HEK293 (cell line): ENCODE measurements around the gene KRTAP13-4.

ENCODE experiments used
- CTCF ChIA-PET: fragments of 350-600 bp; formaldehyde crosslinking; extraction: SDS; loops from one replicate; lab custom pipeline; 2021; ENCODE audit warnings: antibody characterized with exemption; lab: Yijun Ruan, JAX
- POLR2A ChIA-PET: fragments of 300-600 bp; formaldehyde crosslinking; extraction: SDS; loops from one replicate; lab custom pipeline; 2020; ENCODE audit warnings: antibody characterized with exemption, inconsistent platforms; lab: Yijun Ruan, JAX
- H3K27ac ChIP-seq: fragments of 200-500 bp; sonication (Bioruptor generic); 2 replicates; pipeline ENCODE4 v1.5.1; 2014; ENCODE audit warnings: low read depth, low read length, control low read depth, inconsistent platforms; ENCODE audit errors: extremely low read depth
- H3K36me3 ChIP-seq, 2 experiments: fragments of 200-500 bp in 1 of 2; sonication (Bioruptor generic) in 1 of 2; 1 replicate in 1 of 2; 2 replicates in 1 of 2; pipeline ENCODE4 v1.5.1; 2014 to 2017; ENCODE audit warnings: inconsistent platforms in 2 of 2, low read length in 2 of 2; ENCODE audit not compliant: control insufficient read depth in 2 of 2, insufficient read depth in 1 of 2
- H3K4me1 ChIP-seq: fragments of 200-500 bp; sonication (Bioruptor generic); 2 replicates; pipeline ENCODE4 v1.5.1; 2014; ENCODE audit warnings: mild to moderate bottlenecking, low read length, inconsistent platforms; ENCODE audit not compliant: control insufficient read depth, insufficient read depth
- H3K4me3 ChIP-seq: 2 replicates; pipeline ENCODE4 v1.5.1; 2011; ENCODE audit warnings: low read depth, mild to moderate bottlenecking, control low read depth, low read length, moderate library complexity
- H3K9me3 ChIP-seq: fragments of 200-500 bp; sonication (Bioruptor generic); 2 replicates; pipeline ENCODE4 v1.5.1; 2014; ENCODE audit warnings: low read depth, low read length, inconsistent platforms; ENCODE audit not compliant: control insufficient read depth, insufficient read depth
- HOXA7 ChIP-seq: sonication (generic); formaldehyde crosslinking; IDR thresholded peaks from 2 replicates; pipeline ENCODE4 v1.8.1; 2022; ENCODE audit warnings: missing genetic modification reagents, borderline replicate concordance
- HOXD13 ChIP-seq: sonication (generic); formaldehyde crosslinking; IDR thresholded peaks from 2 replicates; pipeline ENCODE4 v1.8.0; 2022; ENCODE audit warnings: missing genetic modification reagents, borderline replicate concordance
- KLF8 ChIP-seq: fragments of 450-650 bp; formaldehyde crosslinking; IDR thresholded peaks from 2 replicates; pipeline ENCODE4 v1.5.1; 2016; ENCODE audit warnings: missing biosample characterization, missing genetic modification characterization
- KLF9 ChIP-seq: fragments of 450-650 bp; formaldehyde crosslinking; IDR thresholded peaks from 2 replicates; pipeline ENCODE4 v1.5.1; 2016; ENCODE audit warnings: missing biosample characterization, missing genetic modification characterization, low read depth
- OSR2 ChIP-seq: fragments of 450-650 bp; formaldehyde crosslinking; IDR thresholded peaks from 2 replicates; pipeline ENCODE4 v1.5.1; 2016; ENCODE audit warnings: missing biosample characterization, missing genetic modification characterization
- OVOL3 ChIP-seq: fragments of 450-650 bp; formaldehyde crosslinking; IDR thresholded peaks from 2 replicates; pipeline ENCODE4 v1.5.1; 2016; ENCODE audit warnings: missing biosample characterization, missing genetic modification characterization
- PBX3 ChIP-seq: sonication (generic); formaldehyde crosslinking; IDR thresholded peaks from 2 replicates; pipeline ENCODE4 v1.8.1; 2022; ENCODE audit warnings: mild to moderate bottlenecking, moderate library complexity, missing genetic modification reagents
- PRDM1 ChIP-seq: fragments of 450-650 bp; formaldehyde crosslinking; IDR thresholded peaks from 2 replicates; pipeline ENCODE4; 2016; ENCODE audit warnings: missing biosample characterization, missing genetic modification characterization
- PRDM4 ChIP-seq: fragments of 450-650 bp; formaldehyde crosslinking; IDR thresholded peaks from 2 replicates; pipeline ENCODE4 v1.5.1; 2017; ENCODE audit warnings: missing biosample characterization, missing genetic modification characterization
- SCRT1 ChIP-seq: fragments of 450-650 bp; formaldehyde crosslinking; IDR thresholded peaks from 2 replicates; pipeline ENCODE4 v1.5.1; 2016; ENCODE audit warnings: missing biosample characterization, missing genetic modification characterization, borderline replicate concordance
- ZBTB17 ChIP-seq: fragments of 450-650 bp; formaldehyde crosslinking; IDR thresholded peaks from 2 replicates; pipeline ENCODE4 v1.5.1; 2016; ENCODE audit warnings: missing biosample characterization, missing genetic modification characterization
- ZBTB49 ChIP-seq: fragments of 450-650 bp; formaldehyde crosslinking; IDR thresholded peaks from 2 replicates; pipeline ENCODE4 v1.5.1; 2016; ENCODE audit warnings: missing biosample characterization, missing genetic modification characterization, low read depth
- ZEB2 ChIP-seq: fragments of 450-650 bp; formaldehyde crosslinking; IDR thresholded peaks from 2 replicates; pipeline ENCODE4 v1.5.1; 2016; ENCODE audit warnings: missing biosample characterization, missing genetic modification characterization
- ZNF121 ChIP-seq: fragments of 450-650 bp; formaldehyde crosslinking; IDR thresholded peaks from 2 replicates; pipeline ENCODE4 v1.5.1; 2016; ENCODE audit warnings: missing biosample characterization, missing genetic modification characterization
- ZNF133 ChIP-seq: fragments of 450-650 bp; formaldehyde crosslinking; IDR thresholded peaks from 2 replicates; pipeline ENCODE4 v1.5.1; 2016; ENCODE audit warnings: missing biosample characterization, missing genetic modification characterization
- ZNF223 ChIP-seq: fragments of 450-650 bp; formaldehyde crosslinking; IDR thresholded peaks from 2 replicates; pipeline ENCODE4 v1.5.1; 2016; ENCODE audit warnings: missing biosample characterization, missing genetic modification characterization
- ZNF266 ChIP-seq: fragments of 450-650 bp; formaldehyde crosslinking; IDR thresholded peaks from 2 replicates; pipeline ENCODE4 v1.5.1; 2016; ENCODE audit warnings: missing biosample characterization, missing genetic modification characterization, low read depth
- ZNF311 ChIP-seq: fragments of 450-650 bp; formaldehyde crosslinking; IDR thresholded peaks from 2 replicates; pipeline ENCODE4 v1.5.1; 2017; ENCODE audit warnings: missing biosample characterization, missing genetic modification characterization, borderline replicate concordance
- ZNF335 ChIP-seq: fragments of 450-650 bp; formaldehyde crosslinking; conservative IDR thresholded peaks from 2 replicates; pipeline ENCODE4 v1.5.1; 2016; ENCODE audit warnings: missing biosample characterization, missing genetic modification characterization
- ZNF366 ChIP-seq: fragments of 450-650 bp; formaldehyde crosslinking; conservative IDR thresholded peaks from 2 replicates; pipeline ENCODE4 v1.5.1; 2016; ENCODE audit warnings: missing biosample characterization, missing genetic modification characterization
- ZNF37A ChIP-seq: fragments of 450-650 bp; IDR thresholded peaks from 2 replicates; pipeline ENCODE4 v1.5.1; 2018; ENCODE audit warnings: missing biosample characterization, missing genetic modification characterization
- ZNF404 ChIP-seq: fragments of 450-650 bp; formaldehyde crosslinking; IDR thresholded peaks from 2 replicates; pipeline ENCODE4 v1.5.1; 2017; ENCODE audit warnings: missing biosample characterization, missing genetic modification characterization
- ZNF521 ChIP-seq: fragments of 450-650 bp; formaldehyde crosslinking; IDR thresholded peaks from 2 replicates; pipeline ENCODE4 v1.5.1; 2017; ENCODE audit warnings: missing biosample characterization, mild to moderate bottlenecking, missing genetic modification characterization
- ZNF544 ChIP-seq: fragments of 450-650 bp; formaldehyde crosslinking; IDR thresholded peaks from 2 replicates; pipeline ENCODE4 v1.5.0; 2017; ENCODE audit warnings: missing biosample characterization, missing genetic modification characterization
- ZNF571 ChIP-seq: fragments of 450-650 bp; formaldehyde crosslinking; IDR thresholded peaks from 2 replicates; pipeline ENCODE4 v1.5.0; 2017; ENCODE audit warnings: missing biosample characterization, missing genetic modification characterization
- ZNF610 ChIP-seq: fragments of 450-650 bp; formaldehyde crosslinking; IDR thresholded peaks from 2 replicates; pipeline ENCODE4 v1.5.1; 2016; ENCODE audit warnings: missing biosample characterization, missing genetic modification characterization, borderline replicate concordance
- ZNF621 ChIP-seq: fragments of 450-650 bp; formaldehyde crosslinking; IDR thresholded peaks from 2 replicates; pipeline ENCODE4 v1.5.1; 2017; ENCODE audit warnings: missing biosample characterization, missing genetic modification characterization
- ZNF623 ChIP-seq: fragments of 450-650 bp; formaldehyde crosslinking; IDR thresholded peaks from 2 replicates; pipeline ENCODE4 v1.5.1; 2016; ENCODE audit warnings: missing biosample characterization, missing genetic modification characterization
- ZNF626 ChIP-seq: fragments of 450-650 bp; sonication (Bioruptor Pico); formaldehyde crosslinking; IDR thresholded peaks from 2 replicates; pipeline ENCODE4 v1.5.1; 2018; ENCODE audit warnings: missing biosample characterization, missing genetic modification characterization, inconsistent platforms
- ZNF658 ChIP-seq: fragments of 450-650 bp; formaldehyde crosslinking; IDR thresholded peaks from 2 replicates; pipeline ENCODE4; 2016; ENCODE audit warnings: missing biosample characterization, missing genetic modification characterization
- ZNF707 ChIP-seq: fragments of 450-650 bp; formaldehyde crosslinking; IDR thresholded peaks from 2 replicates; pipeline ENCODE4 v1.5.1; 2016; ENCODE audit warnings: missing biosample characterization, missing genetic modification characterization
- TF ChIP-seq, protein P1 (sequence below): fragments of 450-650 bp; formaldehyde crosslinking; IDR thresholded peaks from 2 replicates; pipeline ENCODE4 v1.5.1; 2016; ENCODE audit warnings: missing biosample characterization, missing genetic modification characterization, low read depth

The KRTAP13-4 gene

DNA sequence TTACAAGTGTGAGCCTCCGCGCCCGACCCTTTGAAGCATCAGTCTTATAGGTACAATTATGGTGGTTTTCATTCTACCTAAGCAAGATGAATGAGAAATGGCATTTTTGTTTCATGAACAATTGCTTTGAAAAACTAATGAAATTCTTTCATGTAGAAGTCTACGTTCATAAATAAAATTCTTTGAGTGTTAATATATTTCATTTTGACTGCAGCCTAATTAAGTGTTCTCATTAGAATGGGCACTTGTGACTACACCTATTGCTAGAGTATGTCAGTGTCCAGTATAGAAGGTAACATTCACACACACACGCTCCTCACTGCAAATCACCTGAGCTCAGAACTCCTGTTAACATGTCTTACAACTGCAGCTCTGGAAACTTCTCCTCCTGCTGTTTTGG, 10.0 kb downstream of the KRTAP13-4 start, which contains the start of gene KRTAP15-1:
Gene KRTAP15-1, plus strand, starts transcription at position 301 of the 400 bp plus-strand sequence. Its CDS starts 53 bp downstream, at position 354.
- POLR2A ChIA-PET = no interaction called here
- H3K4me1 ChIP-seq = no peaks in the 10 kb centered on the region
- CTCF ChIA-PET = no interaction called here

DNA sequence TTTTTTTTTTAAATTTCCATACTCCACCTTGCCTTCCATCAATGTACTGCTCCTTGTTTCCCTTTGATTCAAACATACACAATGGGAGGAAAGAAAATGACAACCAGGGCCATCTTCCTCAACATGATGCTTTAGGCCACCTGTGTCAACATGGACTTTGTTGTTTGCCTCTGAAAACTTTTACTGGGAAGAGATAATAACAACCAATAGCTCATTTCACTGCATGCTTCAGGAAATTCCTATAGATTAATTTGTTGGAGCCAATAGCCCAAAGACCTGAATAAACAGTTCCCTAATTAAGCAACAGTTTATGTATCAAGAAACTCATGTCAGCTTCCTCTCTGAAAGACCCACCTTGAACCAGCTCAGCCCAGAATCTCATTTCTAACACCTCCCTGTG, 13.2 kb downstream of the KRTAP13-4 start:
- no peak for TF ChIP-seq ZNF366 (tag by site-specific recombination)
- no peak for TF ChIP-seq ZNF335 (tag by site-specific recombination)
- TF ChIP-seq ZNF621 (tag by site-specific recombination) = no peak
- TF ChIP-seq ZBTB49 (tag by site-specific recombination) = no peak
- no peak for TF ChIP-seq KLF9 (tag by site-specific recombination)
- no peak for TF ChIP-seq OSR2 (tag by site-specific recombination)
- no peak for TF ChIP-seq ZNF121
- TF ChIP-seq ZNF133 = no peak
- no peak for TF ChIP-seq PBX3
- TF ChIP-seq HOXD13 (CRISPR knock-in tag) = no peak
- no peak for TF ChIP-seq ZNF544 (tag by site-specific recombination)
- no peak for TF ChIP-seq ZNF223 (tag by site-specific recombination)
- TF ChIP-seq ZNF311 (tag by site-specific recombination) = no peak
- no peak for TF ChIP-seq ZNF626 (tag by site-specific recombination)
- no peak for TF ChIP-seq ZBTB17 (tag by site-specific recombination)
- no peak for TF ChIP-seq KLF8 (tag by site-specific recombination)
- TF ChIP-seq OVOL3 = no peak
- no peak for TF ChIP-seq HOXA7 (CRISPR knock-in tag)
- no peak overlapping the region for H3K27ac ChIP-seq
- ChIA-PET POLR2A (no interaction called here), CTCF (interaction anchor here (0.6 to 2.2 kb wide), 4 partner anchors 10 to 994 kb away, joined by 3 to 12 read pairs (median 3); no protein-coding TSS in a partner anchor)
- H3K4me3 ChIP-seq = no peak overlapping the region
- no peaks in the 10 kb centered on the region for H3K9me3 ChIP-seq
- no peaks in the 10 kb centered on the region for H3K4me1 ChIP-seq
- no peaks in the 10 kb centered on the region for H3K36me3 ChIP-seq

More for the DNA sequence above, 10.0 kb downstream of the KRTAP13-4 start, which contains the start of gene KRTAP15-1:
- no peak within 1 kb of the TSS for H3K27ac ChIP-seq
- TF ChIP-seq ZNF521 (tag by site-specific recombination) (no peak), ZNF623 (tag by site-specific recombination) (no peak), ZEB2 (no peak), ZNF266 (tag by site-specific recombination) (no peak), ZNF571 (tag by site-specific recombination) (no peak), SCRT1 (tag by site-specific recombination) (no peak), ZNF610 (tag by site-specific recombination) (no peak), ZNF544 (tag by site-specific recombination) (no peak), PRDM4 (tag by site-specific recombination) (no peak), ZNF707 (tag by site-specific recombination) (no peak), ZNF37A (tag by site-specific recombination) (no peak), ZNF658 (tag by site-specific recombination) (no peak), ZNF621 (tag by site-specific recombination) (no peak), PRDM1 (tag by site-specific recombination) (no peak), ZNF404 (no peak)
- TF ChIP-seq, protein P1, sequence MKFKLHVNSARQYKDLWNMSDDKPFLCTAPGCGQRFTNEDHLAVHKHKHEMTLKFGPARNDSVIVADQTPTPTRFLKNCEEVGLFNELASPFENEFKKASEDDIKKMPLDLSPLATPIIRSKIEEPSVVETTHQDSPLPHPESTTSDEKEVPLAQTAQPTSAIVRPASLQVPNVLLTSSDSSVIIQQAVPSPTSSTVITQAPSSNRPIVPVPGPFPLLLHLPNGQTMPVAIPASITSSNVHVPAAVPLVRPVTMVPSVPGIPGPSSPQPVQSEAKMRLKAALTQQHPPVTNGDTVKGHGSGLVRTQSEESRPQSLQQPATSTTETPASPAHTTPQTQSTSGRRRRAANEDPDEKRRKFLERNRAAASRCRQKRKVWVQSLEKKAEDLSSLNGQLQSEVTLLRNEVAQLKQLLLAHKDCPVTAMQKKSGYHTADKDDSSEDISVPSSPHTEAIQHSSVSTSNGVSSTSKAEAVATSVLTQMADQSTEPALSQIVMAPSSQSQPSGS (tag by site-specific recombination) = no peak
- no peaks in the 10 kb centered on the region for H3K36me3 ChIP-seq
- no peaks in the 10 kb centered on the region for H3K9me3 ChIP-seq
- no peak within 1 kb of the TSS for H3K4me3 ChIP-seq
